Astrocyte (in vitro differentiated cells and primary cell): ENCODE data around the gene KDM4B. TPM values are rescaled to one million over a fixed set of nuclear protein-coding genes. Genes with fewer than 3 reads are reported as not detected.

Experiments used
- DNase-seq: peaks from one replicate; pipeline ENCODE4 v3.0.0-alpha.2; 2010; ENCODE audit warnings: low read depth
- FAIRE-seq: peaks from 2 replicates; lab custom pipeline; 2011; peaks lifted over from hg19 to GRCh38; lab: Jason Lieb, UNC
- H2AFZ ChIP-seq: 2 replicates; pipeline ENCODE4 v1.6.0; 2012; ENCODE audit warnings: low read depth, low read length, inconsistent platforms
- H3K27ac ChIP-seq: 2 replicates; pipeline ENCODE4 v1.5.1; 2011; ENCODE audit warnings: low read depth, low read length, inconsistent platforms
- H3K27me3 ChIP-seq: 2 replicates; pipeline ENCODE4 v1.6.0; 2011; ENCODE audit warnings: low read length, inconsistent platforms; ENCODE audit not compliant: insufficient read depth
- H3K36me3 ChIP-seq: 2 replicates; pipeline ENCODE4 v1.5.1; 2011; ENCODE audit warnings: low read length, inconsistent platforms; ENCODE audit not compliant: insufficient read depth
- H3K4me1 ChIP-seq: 2 replicates; pipeline ENCODE4 v1.5.1; 2011; ENCODE audit warnings: low read length, inconsistent platforms; ENCODE audit not compliant: insufficient read depth
- H3K4me2 ChIP-seq: 2 replicates; pipeline ENCODE4 v1.6.0; 2012; ENCODE audit warnings: low read length, inconsistent platforms
- H3K4me3 ChIP-seq: 2 replicates; pipeline ENCODE4 v1.5.1; 2011; ENCODE audit warnings: low read depth, mild to moderate bottlenecking, low read length, inconsistent platforms; ENCODE audit not compliant: insufficient read depth
- H3K79me2 ChIP-seq: 2 replicates; pipeline ENCODE4 v1.6.0; 2012; ENCODE audit warnings: mild to moderate bottlenecking, low read length, inconsistent platforms; ENCODE audit not compliant: insufficient read depth
- H3K9ac ChIP-seq: 2 replicates; pipeline ENCODE4 v1.6.0; 2012; ENCODE audit warnings: mild to moderate bottlenecking, low read length, inconsistent platforms
- H3K9me3 ChIP-seq: 2 replicates; pipeline ENCODE4 v1.5.1; 2012; ENCODE audit warnings: low read depth, mild to moderate bottlenecking, low read length, inconsistent platforms; ENCODE audit not compliant: insufficient read depth
- H4K20me1 ChIP-seq: 2 replicates; pipeline ENCODE4 v1.6.0; 2012; ENCODE audit warnings: low read length, inconsistent platforms; ENCODE audit not compliant: insufficient read depth
- H3K27ac Mint-ChIP-seq: one replicate; pipeline ENCODE4 v1.8.0; 2021; ENCODE audit warnings: mild to moderate bottlenecking, mixed read lengths; ENCODE audit not compliant: unreplicated experiment
- H3K27me3 Mint-ChIP-seq: one replicate; pipeline ENCODE4 v1.8.0; 2021; ENCODE audit warnings: low read depth, mixed read lengths; ENCODE audit not compliant: unreplicated experiment
- H3K36me3 Mint-ChIP-seq: one replicate; pipeline ENCODE4 v1.8.0; 2021; ENCODE audit warnings: low read depth, mixed read lengths; ENCODE audit not compliant: unreplicated experiment
- H3K4me1 Mint-ChIP-seq: one replicate; pipeline ENCODE4 v1.8.0; 2021; ENCODE audit warnings: low read depth, mixed read lengths; ENCODE audit not compliant: unreplicated experiment
- H3K4me3 Mint-ChIP-seq: one replicate; pipeline ENCODE4 v1.8.0; 2021; ENCODE audit warnings: mild to moderate bottlenecking, moderate library complexity, mixed read lengths; ENCODE audit not compliant: unreplicated experiment
- H3K9me3 Mint-ChIP-seq: one replicate; pipeline ENCODE4 v1.8.0; 2021; ENCODE audit warnings: mild to moderate bottlenecking, mixed read lengths; ENCODE audit not compliant: unreplicated experiment
- EZH2 ChIP-seq: IDR thresholded peaks from 2 replicates; pipeline ENCODE4 v1.6.1; 2012; ENCODE audit warnings: mild to moderate bottlenecking, low read length, inconsistent platforms; ENCODE audit not compliant: insufficient read depth
- total RNA-seq: library from RNA; stranded (reverse); gene quantifications from 2 replicates; pipeline ENCODE4 v1.2.1, GENCODE V29; 2021
- TF ChIP-seq, protein P1 (sequence below): IDR thresholded peaks from 2 replicates; pipeline ENCODE4 v1.5.1; 2011; ENCODE audit warnings: low read depth, mild to moderate bottlenecking, inconsistent platforms, low read length, moderate library complexity; ENCODE audit not compliant: insufficient read depth

Gene KDM4B
- total RNA-seq, 1 donor from 2014 or later = 55.2 TPM

DNA sequence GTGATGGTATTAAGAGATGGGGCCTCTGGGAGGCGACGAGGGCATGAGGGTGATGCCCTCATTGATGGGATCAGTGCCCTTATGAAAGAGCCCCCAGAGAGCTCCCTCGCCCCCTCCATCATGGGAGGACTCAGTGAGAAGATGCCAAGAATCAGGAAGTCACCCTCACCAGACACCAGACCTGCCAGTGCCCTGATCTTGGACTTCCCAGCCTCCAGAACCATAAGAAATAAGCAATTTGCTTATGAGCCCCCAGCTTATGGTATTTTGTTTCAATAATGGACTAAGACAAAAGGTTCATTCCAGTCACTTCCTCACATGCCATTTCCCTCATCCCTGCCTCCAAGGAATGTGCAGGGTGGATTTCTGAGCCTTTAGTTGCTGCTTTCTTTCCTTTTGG, 129.7 kb downstream of the KDM4B start:
- H3K4me1 ChIP-seq = peaks cover 9% of the 10 kb centered on the region
- no peak overlapping the region for H2AFZ ChIP-seq
- H4K20me1 ChIP-seq = peaks cover 37% of the 10 kb centered on the region
- DNase-seq = no peak
- no peaks in the 10 kb centered on the region for H3K27me3 Mint-ChIP-seq
- peaks cover 19% of the 10 kb centered on the region for H3K9me3 Mint-ChIP-seq
- no peaks in the 10 kb centered on the region for H3K27me3 ChIP-seq
- peaks cover 2% of the 10 kb centered on the region for H3K4me1 Mint-ChIP-seq
- H3K4me3 Mint-ChIP-seq = no peak overlapping the region
- H3K9me3 ChIP-seq = peaks cover 14% of the 10 kb centered on the region
- no peak overlapping the region for H3K4me3 ChIP-seq
- H3K9ac ChIP-seq = no peak overlapping the region
- H3K27ac ChIP-seq = no peak overlapping the region
- H3K4me2 ChIP-seq = no peak overlapping the region
- no peak for TF ChIP-seq EZH2
- no peak overlapping the region for H3K27ac Mint-ChIP-seq
- peaks cover 42% of the 10 kb centered on the region for H3K36me3 Mint-ChIP-seq
- FAIRE-seq = no peak
- peaks cover 3% of the 10 kb centered on the region for H3K79me2 ChIP-seq
- no peaks in the 10 kb centered on the region for H3K36me3 ChIP-seq

- Histone ChIP-seq H2AFZ (no peak overlapping the region), H3K27ac (no peak overlapping the region), H3K4me3 (no peak overlapping the region), H4K20me1 (peaks cover 40% of the 10 kb centered on the region), H3K4me2 (no peak overlapping the region), H3K9me3 (peaks cover 14% of the 10 kb centered on the region), H3K79me2 (peaks cover 3% of the 10 kb centered on the region), H3K27me3 (no peaks in the 10 kb centered on the region), H3K36me3 (no peaks in the 10 kb centered on the region), H3K4me1 (peaks cover 12% of the 10 kb centered on the region), H3K9ac (no peak overlapping the region)
- Mint-ChIP-seq H3K27ac (no peak overlapping the region), H3K4me3 (no peak overlapping the region), H3K9me3 (peaks cover 19% of the 10 kb centered on the region), H3K36me3 (peaks cover 44% of the 10 kb centered on the region), H3K27me3 (no peaks in the 10 kb centered on the region), H3K4me1 (no peaks in the 10 kb centered on the region)
- DNase-seq (no peak), FAIRE-seq (no peak)
- TF ChIP-seq EZH2 = no peak
- TF ChIP-seq, protein P1, sequence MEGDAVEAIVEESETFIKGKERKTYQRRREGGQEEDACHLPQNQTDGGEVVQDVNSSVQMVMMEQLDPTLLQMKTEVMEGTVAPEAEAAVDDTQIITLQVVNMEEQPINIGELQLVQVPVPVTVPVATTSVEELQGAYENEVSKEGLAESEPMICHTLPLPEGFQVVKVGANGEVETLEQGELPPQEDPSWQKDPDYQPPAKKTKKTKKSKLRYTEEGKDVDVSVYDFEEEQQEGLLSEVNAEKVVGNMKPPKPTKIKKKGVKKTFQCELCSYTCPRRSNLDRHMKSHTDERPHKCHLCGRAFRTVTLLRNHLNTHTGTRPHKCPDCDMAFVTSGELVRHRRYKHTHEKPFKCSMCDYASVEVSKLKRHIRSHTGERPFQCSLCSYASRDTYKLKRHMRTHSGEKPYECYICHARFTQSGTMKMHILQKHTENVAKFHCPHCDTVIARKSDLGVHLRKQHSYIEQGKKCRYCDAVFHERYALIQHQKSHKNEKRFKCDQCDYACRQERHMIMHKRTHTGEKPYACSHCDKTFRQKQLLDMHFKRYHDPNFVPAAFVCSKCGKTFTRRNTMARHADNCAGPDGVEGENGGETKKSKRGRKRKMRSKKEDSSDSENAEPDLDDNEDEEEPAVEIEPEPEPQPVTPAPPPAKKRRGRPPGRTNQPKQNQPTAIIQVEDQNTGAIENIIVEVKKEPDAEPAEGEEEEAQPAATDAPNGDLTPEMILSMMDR = no peak
Observed at GRCh38 chr19:5099701-5100221, 130.8 kb downstream of the KDM4B start.

- Histone ChIP-seq H3K9ac (no peak overlapping the region), H3K27me3 (no peaks in the 10 kb centered on the region), H3K9me3 (peaks cover 14% of the 10 kb centered on the region), H4K20me1 (peaks cover 46% of the 10 kb centered on the region), H3K4me1 (peaks cover 12% of the 10 kb centered on the region), H3K79me2 (peaks cover 3% of the 10 kb centered on the region), H3K4me3 (no peak overlapping the region), H3K36me3 (no peaks in the 10 kb centered on the region), H3K4me2 (no peak overlapping the region), H2AFZ (no peak overlapping the region), H3K27ac (no peak overlapping the region)
- FAIRE-seq = no peak
- Mint-ChIP-seq H3K36me3 (peaks cover 40% of the 10 kb centered on the region), H3K4me1 (no peaks in the 10 kb centered on the region), H3K27me3 (no peaks in the 10 kb centered on the region), H3K4me3 (no peak overlapping the region), H3K9me3 (peaks cover 18% of the 10 kb centered on the region), H3K27ac (no peak overlapping the region)
- TF ChIP-seq EZH2 = no peak
- TF ChIP-seq, protein P1 = no peak
- no peak for DNase-seq
Observed at GRCh38 chr19:5101871-5102270, 133.0 kb downstream of the KDM4B start.
